ENCODE data around the gene SV2C.

DNA sequence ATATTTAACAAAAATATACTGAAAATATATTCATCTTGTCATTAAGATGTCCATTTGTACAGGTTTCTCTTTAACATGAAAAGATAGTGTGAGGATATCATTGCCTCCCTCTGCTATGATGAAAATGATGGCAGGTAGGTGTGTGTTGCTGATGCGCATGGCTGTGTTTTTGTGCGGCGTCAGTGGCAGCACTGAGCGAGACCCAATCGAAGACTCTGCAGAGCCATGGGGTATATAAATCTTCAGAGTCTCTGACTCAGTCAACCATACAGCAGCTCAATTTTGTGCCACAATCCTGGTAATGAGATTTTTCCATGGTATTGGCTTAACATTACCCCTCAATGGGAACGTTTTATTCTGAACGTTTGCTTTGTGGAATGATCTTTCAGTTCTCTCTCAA, 166.4 kb downstream of the SV2C start:
- TF ChIP-seq CTCF (IDR thresholded peaks at IDR 0.05 in 2 of 3, conservative IDR thresholded peaks at IDR 0.05 in 1 of 3; ENCODE audit: borderline replicate concordance in 1 of 3, insufficient read depth in 1 of 3, low read depth in 2 of 3, low read length in 2 of 3) (no peak), POLR2AphosphoS5 (IDR thresholded peaks at IDR 0.05; ENCODE audit: low read depth, low read length) (no peak), YY1 (IDR thresholded peaks at IDR 0.05; ENCODE audit: extremely low read depth, insufficient replicate concordance, low read depth, low read length) (no peak), POLR2A (IDR thresholded peaks at IDR 0.05; ENCODE audit: borderline replicate concordance, extremely low read depth, insufficient read depth, insufficient read length) (no peak), TCF7L2 (IDR thresholded peaks at IDR 0.05; ENCODE audit: borderline replicate concordance, extremely low read depth, insufficient read depth, insufficient read length) (no peak), SIN3A (IDR thresholded peaks at IDR 0.05; ENCODE audit: low read depth) (no peak)

All from HCT116 (cell line).